ENCODE data around the gene CHFR.

DNA sequence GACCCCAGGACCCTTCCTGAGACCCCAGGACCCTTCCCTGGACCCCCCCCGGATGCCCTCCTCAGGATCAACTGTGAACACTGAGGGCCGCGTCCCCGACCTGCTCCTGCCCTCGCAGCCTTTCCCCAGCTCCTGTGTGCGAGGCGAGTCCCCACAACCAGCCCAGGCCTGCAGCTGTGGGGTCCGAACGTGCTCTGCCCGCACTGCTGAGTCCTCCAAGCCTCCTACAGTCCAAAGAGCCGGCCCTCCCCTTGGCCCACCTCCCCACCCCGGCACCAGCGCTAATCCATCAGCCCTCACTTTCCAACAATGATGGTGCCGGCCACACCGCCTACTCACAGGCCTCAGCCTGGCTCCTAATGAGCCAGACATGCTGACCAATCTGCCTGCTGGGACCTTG, 99.5 kb downstream of the CHFR start:
- TF ChIP-seq POLR2A (IDR thresholded peaks at IDR 0.05; ENCODE audit: low read depth, low read length) (no peak), TAF1 (IDR thresholded peaks at IDR 0.05; ENCODE audit: low read depth, low read length) (no peak), SPI1 (IDR thresholded peaks at IDR 0.05; ENCODE audit: low read depth, low read length) (no peak), POLR2AphosphoS5 (IDR thresholded peaks at IDR 0.05; ENCODE audit: low read depth, low read length) (no peak)

Measured in GM12891 (cell line).